Gastroesophageal sphincter (tissue), 3 donors: ENCODE measurements around the gene RAD52.

Source experiments
- CTCF ChIP-seq, 4 experiments: fragments of 200-600 bp in 2 of 4; fragments of 450-650 bp in 2 of 4; sonication (generic) in 1 of 4; IDR thresholded peaks; one replicate each; pipeline ENCODE4 v1.5.1; 2017 to 2019; ENCODE audit warnings: antibody characterized with exemption in 4 of 4, mild to moderate bottlenecking in 2 of 4, moderate library complexity in 2 of 4
- EP300 ChIP-seq: sonication (generic); formaldehyde crosslinking; IDR thresholded peaks from one replicate; pipeline ENCODE4 v1.6.1; 2017; ENCODE audit warnings: antibody characterized with exemption, mild to moderate bottlenecking
- POLR2AphosphoS5 ChIP-seq: sonication (generic); formaldehyde crosslinking; IDR thresholded peaks from one replicate; pipeline ENCODE4 v1.6.1; 2017; ENCODE audit warnings: antibody characterized with exemption

GRCh38 chr12:969821-970220 lies 20.3 kb upstream of the RAD52 start:
- TF ChIP-seq CTCF (IDR thresholded peaks at IDR 0.05) = no peak
- no peak for TF ChIP-seq POLR2AphosphoS5
- TF ChIP-seq EP300 = no peak
